C4-2B (cell line): ENCODE measurements around the gene MACROH2A2.
"Not testable (repeated sequence)": the region's sequence is repeated elsewhere in the genome, so short reads cannot be mapped to it uniquely, and the experiment has no call there.

Experiments used
- CTCF ChIP-seq: fragments of 450-650 bp; conservative IDR thresholded peaks from 2 replicates; pipeline ENCODE4 v1.5.1; 2017; ENCODE audit warnings: mild to moderate bottlenecking
- ZFX ChIP-seq: fragments of 450-650 bp; IDR thresholded peaks from 2 replicates; pipeline ENCODE4 v1.6.1; 2017

- TF ChIP-seq CTCF, ZFX: not testable (repeated sequence)
Measured at GRCh38 chr10:70101068-70101562, 48.5 kb downstream of the MACROH2A2 start.
